Thoracic aorta (tissue), 2 donors: Measurements from ENCODE around the gene RGS12. TPM values are rescaled to one million over a fixed set of nuclear protein-coding genes. Genes with fewer than 3 reads are reported as not detected.

Experiments
- ATAC-seq: fragments of 150-250 bp; one replicate; pipeline ENCODE4 v1.8.0; 2017; ENCODE audit warnings: low read depth; ENCODE audit not compliant: insufficient number of reproducible peaks, low FRiP score
- DNase-seq: peaks from one replicate; pipeline ENCODE4 v3.0.0-alpha.2; 2020; ENCODE audit warnings: low spot score
- H3K27ac ChIP-seq, 2 donors: fragments of 200-600 bp; sonication (generic); 1 replicate in 1 of 2; 2 replicates in 1 of 2; pipeline ENCODE4 v1.5.1; 2016; ENCODE audit warnings: mild to moderate bottlenecking in 2 of 2, moderate library complexity in 2 of 2
- H3K27me3 ChIP-seq: fragments of 200-600 bp; sonication (generic); replicated peaks from 2 replicates; pipeline ENCODE4 v1.6.0; 2016; ENCODE audit warnings: mild to moderate bottlenecking; ENCODE audit not compliant: insufficient read depth
- H3K36me3 ChIP-seq: fragments of 200-600 bp; sonication (generic); one replicate; pipeline ENCODE4 v1.5.1; 2016
- H3K4me1 ChIP-seq, 2 donors: fragments of 200-600 bp; sonication (generic); 1 replicate in 1 of 2; 2 replicates in 1 of 2; pipeline versions ENCODE4 v1.5.1 to v1.6.0; 2016; ENCODE audit warnings: low read depth in 2 of 2, mild to moderate bottlenecking in 1 of 2; ENCODE audit not compliant: control insufficient read depth in 1 of 2
- H3K4me3 ChIP-seq: fragments of 200-600 bp; sonication (generic); 2 replicates; pipeline ENCODE4 v1.5.1; 2016; ENCODE audit warnings: mild to moderate bottlenecking
- H3K9me3 ChIP-seq: fragments of 200-600 bp; sonication (generic); 2 replicates; pipeline ENCODE4 v1.5.1; 2016
- CTCF ChIP-seq: fragments of 200-600 bp; sonication (generic); IDR thresholded peaks from one replicate; pipeline ENCODE4 v1.5.1; 2019; ENCODE audit warnings: antibody characterized with exemption
- total RNA-seq, 2 donors: library from RNA; depleted of rRNA; stranded (reverse); fragments of >200 nt; gene quantifications; one replicate each; pipeline versions ENCODE4 v1.1.0 to v1.2.3, GENCODE V29; 2016

RGS12 gene
- total RNA-seq, 2 donors from 2014 or later: 13.5 to 43.6 TPM

- no peak overlapping the region for H3K27ac ChIP-seq
Observed at GRCh38 chr4:3315566-3315965, 22.7 kb downstream of the RGS12 start.

GRCh38 chr4:3316146-3316545 is 23.3 kb downstream of the RGS12 start:
- H3K4me1 ChIP-seq: no peaks in the 10 kb centered on the region
- DNase-seq (no peak), ATAC-seq (no peak)
- H3K9me3 ChIP-seq: no peaks in the 10 kb centered on the region
- H3K4me3 ChIP-seq: no peak overlapping the region
- no peak overlapping the region for H3K27ac ChIP-seq
- H3K27me3 ChIP-seq: no peaks in the 10 kb centered on the region
- peaks cover 14% of the 10 kb centered on the region for H3K36me3 ChIP-seq
- no peak for TF ChIP-seq CTCF

More at GRCh38 chr4:3315566-3315965, 22.7 kb downstream of the RGS12 start:
- TF ChIP-seq CTCF: no peak
- peaks cover 14% of the 10 kb centered on the region for H3K36me3 ChIP-seq
- no peak for ATAC-seq
- H3K4me1 ChIP-seq: no peaks in the 10 kb centered on the region
- H3K4me3 ChIP-seq: no peak overlapping the region
- DNase-seq: no peak
- H3K9me3 ChIP-seq: no peaks in the 10 kb centered on the region
- no peaks in the 10 kb centered on the region for H3K27me3 ChIP-seq

- DNase-seq (no peak), ATAC-seq (no peak)
- H3K27ac ChIP-seq: no peak overlapping the region
- H3K27me3 ChIP-seq: no peaks in the 10 kb centered on the region
- no peak overlapping the region for H3K4me3 ChIP-seq
- H3K9me3 ChIP-seq: no peaks in the 10 kb centered on the region
- H3K36me3 ChIP-seq: peaks cover 14% of the 10 kb centered on the region
- H3K4me1 ChIP-seq: peaks cover 0 to 8% of the 10 kb centered on the region in 2 donors
- TF ChIP-seq CTCF: no peak
Observed at GRCh38 chr4:3317011-3317655, 24.3 kb downstream of the RGS12 start.

- Histone ChIP-seq H3K36me3 (peaks cover 14% of the 10 kb centered on the region), H3K4me1 (peaks cover 0 to 8% of the 10 kb centered on the region in 2 donors), H3K27me3 (no peaks in the 10 kb centered on the region), H3K4me3 (no peak overlapping the region), H3K27ac (no peak overlapping the region), H3K9me3 (no peaks in the 10 kb centered on the region)
- TF ChIP-seq CTCF: no peak
- ATAC-seq (no peak), DNase-seq (no peak)
Observed at GRCh38 chr4:3317656-3318211, 24.9 kb downstream of the RGS12 start.

GRCh38 chr4:3318561-3319021 is 25.8 kb downstream of the RGS12 start:
- H3K36me3 ChIP-seq: peaks cover 14% of the 10 kb centered on the region
- no peaks in the 10 kb centered on the region for H3K27me3 ChIP-seq
- ATAC-seq (no peak), DNase-seq (no peak)
- no peak overlapping the region for H3K27ac ChIP-seq
- no peaks in the 10 kb centered on the region for H3K9me3 ChIP-seq
- peaks cover 0 to 8% of the 10 kb centered on the region in 2 donors for H3K4me1 ChIP-seq
- no peak for TF ChIP-seq CTCF
- H3K4me3 ChIP-seq: no peak overlapping the region
